HL-60 (cell line): ENCODE data around the gene GSTT2.
"Not testable (repeated sequence)": the region's sequence is repeated elsewhere in the genome, so short reads cannot be mapped to it uniquely, and the experiment has no call there.

Source experiments
- DNase-seq, 2 experiments: peaks; one replicate each; pipeline ENCODE4 v3.0.0-alpha.2; 2010 to 2020; ENCODE audit warnings: low read depth in 1 of 2, low spot score in 1 of 2
- H3K27ac ChIP-seq: fragments of 250-450 bp; sonication (Bioruptor Pico); replicated peaks from 2 replicates; pipeline ENCODE4 v1.5.1; 2020; ENCODE audit warnings: mild to moderate bottlenecking, moderate library complexity
- H3K27me3 ChIP-seq: fragments of 250-450 bp; sonication (Bioruptor Pico); 2 replicates; pipeline ENCODE4 v1.5.1; 2021; ENCODE audit warnings: mild to moderate bottlenecking, moderate library complexity; ENCODE audit not compliant: insufficient read depth, poor library complexity, severe bottlenecking
- H3K4me3 ChIP-seq: replicated peaks from 2 replicates; pipeline ENCODE4 v1.5.1; 2011; ENCODE audit warnings: mild to moderate bottlenecking, control low read depth, low read length; ENCODE audit not compliant: insufficient read depth
- CTCF ChIP-seq: IDR thresholded peaks from one replicate; pipeline ENCODE4 v1.5.1; 2011; ENCODE audit warnings: low read length, control low read depth, inconsistent platforms; ENCODE audit not compliant: insufficient read depth
- REST ChIP-seq: IDR thresholded peaks from 2 replicates; pipeline ENCODE4 v1.6.1; 2012; ENCODE audit warnings: low read depth; ENCODE audit not compliant: insufficient replicate concordance
- SPI1 ChIP-seq: IDR thresholded peaks from 2 replicates; pipeline ENCODE4 v1.6.1; 2012; ENCODE audit warnings: low read depth, mild to moderate bottlenecking, borderline replicate concordance
- long read RNA-seq: library from polyadenylated mRNA; unstranded; transcript quantifications from one replicate; pipeline ENCODE4 v2.0.0, GENCODE V29; 2020

The GSTT2 gene
- long read RNA-seq: 0 reads

GRCh38 chr22:23979557-23980240 lies at the start of gene GSTT2:
Gene GSTT2, plus strand, starts transcription at chr22:23980134.
- H3K4me3 ChIP-seq, H3K27ac ChIP-seq, H3K27me3 ChIP-seq, DNase-seq: not testable (repeated sequence)

GRCh38 chr22:23938328-23939016 lies 41.5 kb upstream of the GSTT2 start:
- Histone ChIP-seq H3K4me3 (no peak overlapping the region), H3K27me3 (no peaks in the 10 kb centered on the region), H3K27ac (no peak overlapping the region)
- TF ChIP-seq SPI1: no peak
- no peak for DNase-seq

- Histone ChIP-seq H3K27ac (no peak overlapping the region), H3K4me3 (no peak overlapping the region), H3K27me3 (no peaks in the 10 kb centered on the region)
- TF ChIP-seq CTCF (no peak), SPI1 (no peak), REST (no peak)
- DNase-seq: no peak
Measured at GRCh38 chr22:23939017-23939357, 40.9 kb upstream of the GSTT2 start.

- not testable (repeated sequence) for H3K4me3 ChIP-seq, H3K27ac ChIP-seq, H3K27me3 ChIP-seq, DNase-seq
Measured at GRCh38 chr22:23940166-23940565, 39.8 kb upstream of the GSTT2 start.

- H3K27ac ChIP-seq, DNase-seq, H3K4me3 ChIP-seq, H3K27me3 ChIP-seq: not testable (repeated sequence)
Measured at GRCh38 chr22:23947391-23947790, 32.5 kb upstream of the GSTT2 start.

GRCh38 chr22:23949764-23950163 lies 30.2 kb upstream of the GSTT2 start:
- H3K4me3 ChIP-seq, H3K27ac ChIP-seq, DNase-seq, H3K27me3 ChIP-seq: not testable (repeated sequence)

- not testable (repeated sequence) for DNase-seq
Measured at GRCh38 chr22:23951383-23951782, 28.6 kb upstream of the GSTT2 start.

GRCh38 chr22:23952794-23953405 lies 27.0 kb upstream of the GSTT2 start:
- not testable (repeated sequence) for DNase-seq, H3K27ac ChIP-seq, H3K27me3 ChIP-seq, H3K4me3 ChIP-seq

More at GRCh38 chr22:23951383-23951782, 28.6 kb upstream of the GSTT2 start:
- not testable (repeated sequence) for H3K27ac ChIP-seq, H3K4me3 ChIP-seq, H3K27me3 ChIP-seq

- not testable (repeated sequence) for H3K27me3 ChIP-seq, H3K4me3 ChIP-seq, H3K27ac ChIP-seq, DNase-seq
Measured at GRCh38 chr22:23953485-23953884, 26.4 kb upstream of the GSTT2 start.

GRCh38 chr22:23954193-23954990 lies 25.5 kb upstream of the GSTT2 start:
- H3K27me3 ChIP-seq, H3K4me3 ChIP-seq, DNase-seq, H3K27ac ChIP-seq: not testable (repeated sequence)

GRCh38 chr22:23954991-23955305 lies 25.0 kb upstream of the GSTT2 start:
- not testable (repeated sequence) for H3K27me3 ChIP-seq, DNase-seq, H3K27ac ChIP-seq, H3K4me3 ChIP-seq
